ENCODE measurements around the gene GARRE1.

DNA sequence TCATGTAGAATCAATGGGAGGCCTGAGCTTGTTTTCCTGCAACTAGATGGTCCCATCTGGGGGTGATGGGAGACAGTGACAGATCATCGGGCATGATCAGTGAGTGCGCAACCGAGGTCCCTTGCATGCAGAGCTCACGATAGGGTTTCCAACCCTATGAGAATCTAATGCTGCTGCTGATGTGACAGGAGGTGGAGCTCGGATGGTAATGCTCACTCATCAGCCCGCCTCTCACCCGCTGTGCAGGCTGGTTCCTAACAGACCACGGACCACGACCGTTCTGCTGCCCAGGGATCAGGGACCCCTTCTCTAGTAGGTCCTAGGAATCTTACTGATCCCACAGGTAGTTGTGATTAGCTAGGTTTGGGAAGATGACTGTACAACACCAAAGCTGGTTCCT lies 23.5 kb upstream of the GARRE1 start:
- TF ChIP-seq FLYWCH1 (CRISPR knock-in tag; IDR thresholded peaks at IDR 0.05) (no peak), ELF1 (CRISPR knock-in tag; IDR thresholded peaks at IDR 0.05) (no peak), HDAC2 (CRISPR knock-in tag; IDR thresholded peaks at IDR 0.05) (no peak), MYNN (CRISPR knock-in tag; IDR thresholded peaks at IDR 0.05; ENCODE audit: low read depth) (no peak), REST (IDR thresholded peaks at IDR 0.05; ENCODE audit: borderline replicate concordance in 1 of 2, low read depth in 1 of 2, low read length in 2 of 2) (no peak), ZNF709 (CRISPR knock-in tag; IDR thresholded peaks at IDR 0.05) (no peak), GABPA (IDR thresholded peaks at IDR 0.05; ENCODE audit: low read depth, low read length) (no peak), GABPA (CRISPR knock-in tag; IDR thresholded peaks at IDR 0.05; ENCODE audit: low read depth) (no peak)
- TF ChIP-seq, protein P1, sequence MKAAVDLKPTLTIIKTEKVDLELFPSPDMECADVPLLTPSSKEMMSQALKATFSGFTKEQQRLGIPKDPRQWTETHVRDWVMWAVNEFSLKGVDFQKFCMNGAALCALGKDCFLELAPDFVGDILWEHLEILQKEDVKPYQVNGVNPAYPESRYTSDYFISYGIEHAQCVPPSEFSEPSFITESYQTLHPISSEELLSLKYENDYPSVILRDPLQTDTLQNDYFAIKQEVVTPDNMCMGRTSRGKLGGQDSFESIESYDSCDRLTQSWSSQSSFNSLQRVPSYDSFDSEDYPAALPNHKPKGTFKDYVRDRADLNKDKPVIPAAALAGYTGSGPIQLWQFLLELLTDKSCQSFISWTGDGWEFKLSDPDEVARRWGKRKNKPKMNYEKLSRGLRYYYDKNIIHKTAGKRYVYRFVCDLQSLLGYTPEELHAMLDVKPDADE (CRISPR knock-in tag; IDR thresholded peaks at IDR 0.05): no peak
- TF ChIP-seq, protein P2, sequence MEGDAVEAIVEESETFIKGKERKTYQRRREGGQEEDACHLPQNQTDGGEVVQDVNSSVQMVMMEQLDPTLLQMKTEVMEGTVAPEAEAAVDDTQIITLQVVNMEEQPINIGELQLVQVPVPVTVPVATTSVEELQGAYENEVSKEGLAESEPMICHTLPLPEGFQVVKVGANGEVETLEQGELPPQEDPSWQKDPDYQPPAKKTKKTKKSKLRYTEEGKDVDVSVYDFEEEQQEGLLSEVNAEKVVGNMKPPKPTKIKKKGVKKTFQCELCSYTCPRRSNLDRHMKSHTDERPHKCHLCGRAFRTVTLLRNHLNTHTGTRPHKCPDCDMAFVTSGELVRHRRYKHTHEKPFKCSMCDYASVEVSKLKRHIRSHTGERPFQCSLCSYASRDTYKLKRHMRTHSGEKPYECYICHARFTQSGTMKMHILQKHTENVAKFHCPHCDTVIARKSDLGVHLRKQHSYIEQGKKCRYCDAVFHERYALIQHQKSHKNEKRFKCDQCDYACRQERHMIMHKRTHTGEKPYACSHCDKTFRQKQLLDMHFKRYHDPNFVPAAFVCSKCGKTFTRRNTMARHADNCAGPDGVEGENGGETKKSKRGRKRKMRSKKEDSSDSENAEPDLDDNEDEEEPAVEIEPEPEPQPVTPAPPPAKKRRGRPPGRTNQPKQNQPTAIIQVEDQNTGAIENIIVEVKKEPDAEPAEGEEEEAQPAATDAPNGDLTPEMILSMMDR (CRISPR knock-in tag; IDR thresholded peaks at IDR 0.05): no peak
